Embryonic facial prominence (tissue), 1 donor: Measurements from ENCODE around the gene GLOD4.
A peak's percentile ranks its signal among the peaks of the same experiment; 100 is the strongest.
"Not testable (repeated sequence)": the region's sequence is repeated elsewhere in the genome, so short reads cannot be mapped to it uniquely, and the experiment has no call there.

Source experiments
- DNase-seq: peaks from one replicate; pipeline ENCODE4 v3.0.0-alpha.2; 2016; ENCODE audit errors: extremely low spot score

GLOD4 gene

GRCh38 chr17:778096-778495 lies 4.0 kb downstream of the GLOD4 start:
- no peak for DNase-seq

DNA sequence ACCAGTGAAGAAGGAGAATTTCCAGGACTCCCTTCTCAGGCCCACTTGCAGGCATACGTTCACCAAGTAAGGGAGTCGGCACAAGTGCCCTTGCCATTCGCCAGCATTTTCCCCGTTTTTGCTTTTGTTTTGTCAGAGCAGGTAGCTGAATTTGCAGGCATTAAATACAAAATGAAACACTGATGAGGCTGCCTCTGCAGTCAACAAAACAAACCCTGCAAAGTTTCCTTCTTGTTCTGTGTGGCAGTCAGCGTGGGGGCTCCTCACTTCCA lies 7.8 kb downstream of the GLOD4 start:
- DNase-seq = no peak

- no peak for DNase-seq
Measured at GRCh38 chr17:773467-774312, 8.4 kb downstream of the GLOD4 start.

DNA sequence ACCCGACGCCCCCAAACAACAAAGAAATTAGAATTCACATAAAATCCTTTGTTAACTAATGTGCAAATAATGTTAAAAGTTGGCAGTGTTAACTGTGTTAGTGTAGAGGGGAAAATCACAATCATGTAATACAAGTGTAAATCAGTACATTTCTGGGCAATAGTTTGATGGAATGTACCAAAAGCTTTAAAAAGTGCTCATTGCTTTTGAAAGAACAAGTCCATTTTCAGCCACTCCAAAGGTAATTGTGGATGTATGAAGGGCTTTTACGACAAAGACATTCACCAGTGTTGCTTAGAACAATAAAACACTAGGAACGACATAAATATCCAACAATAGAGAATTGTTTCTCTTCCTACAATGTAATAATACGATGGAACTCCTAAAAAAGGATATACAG lies 9.1 kb downstream of the GLOD4 start:
- DNase-seq = no peak

- DNase-seq = no peak
Measured at GRCh38 chr17:767076-767475, 15.0 kb downstream of the GLOD4 start.

GRCh38 chr17:760371-760770 lies 21.7 kb downstream of the GLOD4 start:
- DNase-seq = no peak

DNA sequence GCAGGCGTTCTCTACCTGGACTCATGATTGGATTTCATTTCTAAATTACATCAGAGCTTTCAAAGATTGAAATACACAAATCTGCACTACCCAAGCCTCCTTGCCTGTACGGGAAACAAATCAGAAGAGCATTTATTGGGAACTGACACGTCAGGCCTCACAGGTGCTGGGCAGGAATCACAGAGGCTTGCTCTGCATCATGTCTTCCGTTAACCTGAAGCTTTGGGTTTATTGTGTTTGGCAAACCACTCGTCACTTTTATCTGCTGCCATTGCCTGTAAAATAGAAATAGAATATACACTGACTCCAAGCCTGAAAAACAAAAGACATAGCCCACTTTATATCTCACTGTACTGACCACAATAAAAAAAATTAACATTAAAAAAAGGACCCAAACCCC lies 22.1 kb downstream of the GLOD4 start:
- no peak for DNase-seq

- not testable (repeated sequence) for DNase-seq
Measured at GRCh38 chr17:756010-756567, 26.0 kb downstream of the GLOD4 start.

- DNase-seq = not testable (repeated sequence)
Measured at GRCh38 chr17:755319-755961, 26.6 kb downstream of the GLOD4 start.

- DNase-seq = no peak
Measured at GRCh38 chr17:753418-753817, 28.7 kb downstream of the GLOD4 start.

DNA sequence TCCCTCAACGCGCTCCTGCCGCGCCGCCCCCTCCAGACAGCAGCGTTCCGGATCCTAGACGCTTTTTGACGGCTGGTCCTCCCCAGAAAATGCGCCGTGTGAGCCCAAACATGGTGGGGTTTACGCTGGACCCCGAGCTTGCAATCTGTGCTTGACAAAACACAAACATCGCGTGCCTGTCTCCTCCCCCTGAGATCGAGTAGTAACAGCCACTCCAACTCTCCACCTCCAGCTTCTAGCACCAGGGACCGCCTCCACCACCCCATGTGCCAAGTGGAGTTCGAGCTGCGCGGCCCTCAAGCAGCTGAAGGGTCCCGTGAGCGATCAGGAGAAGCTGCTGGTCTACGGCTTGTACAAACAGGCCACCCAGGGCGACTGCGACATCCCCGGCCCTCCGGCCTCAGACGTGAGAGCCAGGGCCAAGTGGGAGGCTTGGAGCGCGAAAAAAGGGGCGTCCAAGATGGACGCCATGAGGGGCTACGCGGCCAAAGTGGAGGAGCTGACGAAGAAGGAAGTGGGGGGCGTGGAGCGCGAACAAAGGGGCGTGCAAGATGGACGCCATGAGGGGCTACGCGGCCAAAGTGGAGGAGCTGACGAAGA lies 29.4 kb downstream of the GLOD4 start:
- DNase-seq = peak; percentile 42

- DNase-seq = peak; percentile 82
Measured at GRCh38 chr17:752002-752619, 30.0 kb downstream of the GLOD4 start, which contains the start of gene GEMIN4. Gene GEMIN4 (minus strand): TSS chr17:752264. CDS start chr17:752142, 122 bp downstream.

- DNase-seq = no peak
Measured at GRCh38 chr17:751269-752001, 30.6 kb downstream of the GLOD4 start.

- no peak for DNase-seq
Measured at GRCh38 chr17:750431-751037, 31.5 kb downstream of the GLOD4 start.

GRCh38 chr17:749359-749758 lies 32.7 kb downstream of the GLOD4 start:
- not testable (repeated sequence) for DNase-seq

- not testable (repeated sequence) for DNase-seq
Measured at GRCh38 chr17:748604-749003, 33.5 kb downstream of the GLOD4 start.

DNA sequence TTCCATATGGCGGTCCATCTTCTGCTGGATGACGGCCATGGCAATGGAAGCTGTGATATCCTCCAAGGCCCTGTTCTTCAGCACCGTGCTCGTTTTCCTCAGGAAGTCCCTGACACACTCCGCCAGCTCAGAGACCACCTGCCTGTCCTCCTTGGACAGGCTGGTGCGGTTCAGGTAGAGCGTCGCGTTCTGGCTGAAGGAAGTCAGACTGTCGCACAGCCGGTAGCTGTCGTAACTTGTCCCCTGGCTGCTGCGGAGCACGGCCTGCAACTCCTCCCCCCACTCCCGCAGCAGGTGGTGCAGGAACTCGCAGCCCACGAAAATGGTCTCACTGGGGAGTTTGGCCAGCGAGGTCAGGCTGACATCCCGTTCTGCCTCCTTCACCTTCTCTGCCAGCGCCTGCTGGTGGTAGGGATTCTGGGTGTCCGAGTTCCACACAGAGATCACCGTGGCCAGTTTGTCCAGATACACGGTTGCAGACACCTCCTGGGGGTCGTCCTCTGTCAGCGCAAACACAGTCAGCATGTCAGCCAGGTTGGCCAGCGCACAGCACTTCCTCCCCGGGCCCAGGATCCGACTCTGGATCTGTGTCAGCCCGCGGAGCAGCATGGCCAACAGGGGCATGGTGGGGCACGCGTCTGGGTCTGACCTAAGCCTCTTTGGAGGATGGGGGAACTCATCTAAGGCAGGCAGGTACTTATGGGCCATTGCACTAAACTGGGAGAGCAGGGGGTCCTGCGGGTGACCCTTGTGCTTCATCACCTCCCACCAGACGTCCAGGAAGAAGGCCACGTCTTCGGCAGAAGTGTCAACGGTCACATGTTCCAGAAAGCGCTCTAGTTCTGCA lies 35.1 kb downstream of the GLOD4 start:
- DNase-seq = no peak

- no peak for DNase-seq
Measured at GRCh38 chr17:746181-746580, 35.9 kb downstream of the GLOD4 start.

GRCh38 chr17:745406-745805 lies 36.7 kb downstream of the GLOD4 start:
- no peak for DNase-seq

GRCh38 chr17:744937-745336 lies 37.1 kb downstream of the GLOD4 start:
- no peak for DNase-seq
